HG02678 (cell line): Measurements from ENCODE around the gene GPC3.
"Not testable (repeated sequence)": the region's sequence is repeated elsewhere in the genome, so short reads cannot be mapped to it uniquely, and the experiment has no call there.

Source experiments
- ATAC-seq: cut with Tn5 transposase; IDR thresholded peaks from one replicate; pipeline ENCODE4 v1.9.1; 2021; ENCODE audit warnings: mild to moderate bottlenecking, moderate library complexity; ENCODE audit not compliant: unreplicated experiment

Gene GPC3

GRCh38 chrX:133627673-133628072 is 357.7 kb downstream of the GPC3 start:
- no peak for ATAC-seq

GRCh38 chrX:133621384-133621783 is 364.0 kb downstream of the GPC3 start:
- not testable (repeated sequence) for ATAC-seq

GRCh38 chrX:133611676-133612075 is 373.7 kb downstream of the GPC3 start:
- no peak for ATAC-seq

- no peak for ATAC-seq
These were observed 375.3 kb downstream of the GPC3 start for GRCh38 chrX:133610056-133610455.

- ATAC-seq = no peak
These were observed 376.2 kb downstream of the GPC3 start for GRCh38 chrX:133609166-133609565.

GRCh38 chrX:133608406-133608805 is 377.0 kb downstream of the GPC3 start:
- no peak for ATAC-seq

GRCh38 chrX:133607419-133608348 is 377.7 kb downstream of the GPC3 start:
- no peak for ATAC-seq

- no peak for ATAC-seq
These were observed 378.4 kb downstream of the GPC3 start for GRCh38 chrX:133606990-133607389.

GRCh38 chrX:133604801-133605200 is 380.6 kb downstream of the GPC3 start:
- no peak for ATAC-seq

- no peak for ATAC-seq
These were observed 382.5 kb downstream of the GPC3 start for GRCh38 chrX:133602881-133603280.

GRCh38 chrX:133601116-133601515 is 384.3 kb downstream of the GPC3 start:
- ATAC-seq = no peak

- ATAC-seq = no peak
These were observed 384.9 kb downstream of the GPC3 start for GRCh38 chrX:133600536-133600935.

GRCh38 chrX:133598601-133599335 is 386.6 kb downstream of the GPC3 start:
- no peak for ATAC-seq

- ATAC-seq = no peak
These were observed 391.2 kb downstream of the GPC3 start for GRCh38 chrX:133594156-133594555.

- no peak for ATAC-seq
These were observed 391.9 kb downstream of the GPC3 start for GRCh38 chrX:133593531-133593930.

GRCh38 chrX:133590703-133591505 is 394.5 kb downstream of the GPC3 start:
- ATAC-seq = no peak

- no peak for ATAC-seq
These were observed 396.6 kb downstream of the GPC3 start for GRCh38 chrX:133588827-133589226.

GRCh38 chrX:133587818-133588217 is 397.6 kb downstream of the GPC3 start:
- ATAC-seq = no peak

GRCh38 chrX:133587071-133587470 is 398.3 kb downstream of the GPC3 start:
- no peak for ATAC-seq

GRCh38 chrX:133586443-133586842 is 399.0 kb downstream of the GPC3 start:
- ATAC-seq = no peak

- no peak for ATAC-seq
These were observed 401.6 kb downstream of the GPC3 start for GRCh38 chrX:133583825-133584224.
